ENCODE results near the gene CCNK. TPM values are rescaled to one million over a fixed set of nuclear protein-coding genes. Genes with fewer than 3 reads are reported as not detected.
A peak's percentile ranks its signal among the peaks of the same experiment; 100 is the strongest.

CCNK gene
- total and polyA plus RNA-seq, 2 of the 13 experiments (the other 11 are each of a cell fraction or from before 2014, with no cell fraction given): 4.9 to 9.7 TPM

DNA sequence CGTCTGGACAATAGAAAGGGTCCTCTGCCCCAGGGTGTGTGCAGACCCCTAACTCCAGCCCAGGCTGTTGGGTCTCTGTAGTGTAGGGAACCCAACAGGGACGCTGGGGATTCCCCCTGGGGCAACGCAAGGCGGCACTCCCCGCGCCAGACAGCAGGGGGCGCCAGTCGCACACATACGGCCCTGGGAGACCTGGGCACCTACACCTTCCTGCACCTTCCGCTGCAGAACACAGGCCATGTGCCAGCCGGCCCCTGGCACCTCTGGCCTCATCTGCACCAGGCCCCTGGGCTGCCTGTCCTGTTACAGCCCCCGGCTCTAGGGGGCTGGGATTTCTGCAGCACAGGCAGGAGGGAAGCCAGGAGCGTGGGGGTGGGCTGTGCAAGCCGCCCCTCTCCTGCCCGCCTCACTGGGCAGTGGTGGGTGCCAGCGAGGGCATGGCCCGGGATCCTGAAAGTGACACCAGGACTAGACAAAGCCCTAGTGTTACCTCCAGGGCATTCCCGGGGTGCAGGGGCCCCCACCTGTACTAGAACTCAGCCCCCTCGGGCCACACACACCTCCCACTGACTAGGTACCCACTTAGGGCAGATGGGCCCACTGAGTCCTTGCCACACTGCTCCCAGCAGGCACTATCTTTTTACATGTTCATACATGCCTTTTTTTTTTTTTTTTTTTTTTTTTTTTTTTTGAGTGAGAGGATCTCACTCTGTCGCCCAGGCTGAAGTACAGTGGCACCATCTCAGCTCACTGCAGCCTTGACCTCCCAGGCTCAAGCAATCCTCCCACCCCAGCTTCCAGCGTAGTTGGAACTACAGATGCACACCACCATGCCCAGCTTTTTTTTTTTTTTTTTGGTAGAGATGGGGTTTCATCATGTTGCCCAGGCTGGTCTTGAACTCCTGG is 37.5 kb downstream of the CCNK start (continued):
- TF ChIP-seq, protein P1, sequence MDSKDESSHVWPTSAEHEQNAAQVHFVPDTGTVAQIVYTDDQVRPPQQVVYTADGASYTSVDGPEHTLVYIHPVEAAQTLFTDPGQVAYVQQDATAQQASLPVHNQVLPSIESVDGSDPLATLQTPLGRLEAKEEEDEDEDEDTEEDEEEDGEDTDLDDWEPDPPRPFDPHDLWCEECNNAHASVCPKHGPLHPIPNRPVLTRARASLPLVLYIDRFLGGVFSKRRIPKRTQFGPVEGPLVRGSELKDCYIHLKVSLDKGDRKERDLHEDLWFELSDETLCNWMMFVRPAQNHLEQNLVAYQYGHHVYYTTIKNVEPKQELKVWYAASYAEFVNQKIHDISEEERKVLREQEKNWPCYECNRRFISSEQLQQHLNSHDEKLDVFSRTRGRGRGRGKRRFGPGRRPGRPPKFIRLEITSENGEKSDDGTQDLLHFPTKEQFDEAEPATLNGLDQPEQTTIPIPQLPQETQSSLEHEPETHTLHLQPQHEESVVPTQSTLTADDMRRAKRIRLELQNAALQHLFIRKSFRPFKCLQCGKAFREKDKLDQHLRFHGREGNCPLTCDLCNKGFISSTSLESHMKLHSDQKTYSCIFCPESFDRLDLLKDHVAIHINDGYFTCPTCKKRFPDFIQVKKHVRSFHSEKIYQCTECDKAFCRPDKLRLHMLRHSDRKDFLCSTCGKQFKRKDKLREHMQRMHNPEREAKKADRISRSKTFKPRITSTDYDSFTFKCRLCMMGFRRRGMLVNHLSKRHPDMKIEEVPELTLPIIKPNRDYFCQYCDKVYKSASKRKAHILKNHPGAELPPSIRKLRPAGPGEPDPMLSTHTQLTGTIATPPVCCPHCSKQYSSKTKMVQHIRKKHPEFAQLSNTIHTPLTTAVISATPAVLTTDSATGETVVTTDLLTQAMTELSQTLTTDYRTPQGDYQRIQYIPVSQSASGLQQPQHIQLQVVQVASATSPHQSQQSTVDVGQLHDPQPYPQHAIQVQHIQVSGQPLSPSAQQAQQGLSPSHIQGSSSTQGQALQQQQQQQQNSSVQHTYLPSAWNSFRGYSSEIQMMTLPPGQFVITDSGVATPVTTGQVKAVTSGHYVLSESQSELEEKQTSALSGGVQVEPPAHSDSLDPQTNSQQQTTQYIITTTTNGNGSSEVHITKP (CRISPR knock-in tag; IDR thresholded peaks at IDR 0.05; ENCODE audit: low read depth): peak; percentile 40; the same call in 1 of the 2 replicates
- TF ChIP-seq MAZ (IDR thresholded peaks at IDR 0.05; ENCODE audit: borderline replicate concordance, low read depth, low read length) (no peak), MAZ (CRISPR knock-in tag; IDR thresholded peaks at IDR 0.05; ENCODE audit: low read depth) (peak; percentile 65; the same call in 1 of the 2 replicates), GMEB1 (CRISPR knock-in tag; IDR thresholded peaks at IDR 0.05; ENCODE audit: borderline replicate concordance) (no peak), ZNF615 (CRISPR knock-in tag; IDR thresholded peaks at IDR 0.05; ENCODE audit: borderline replicate concordance) (no peak), ZBTB43 (CRISPR knock-in tag; conservative IDR thresholded peaks at IDR 0.05) (no peak), ZSCAN31 (CRISPR knock-in tag; IDR thresholded peaks at IDR 0.05; ENCODE audit: low read depth) (no peak), ZBTB38 (CRISPR knock-in tag; IDR thresholded peaks at IDR 0.05) (0 out of 2 replicates have a peak, but pooled peaks have one; percentile 30), SMC3 (IDR thresholded peaks at IDR 0.05; ENCODE audit: low read length) (peak; percentile 55; the same call in 1 of the 2 replicates), RXRB (CRISPR knock-in tag; IDR thresholded peaks at IDR 0.05; ENCODE audit: borderline replicate concordance) (0 out of 2 replicates have a peak, but pooled peaks have one; percentile 32), SOX6 (IDR thresholded peaks at IDR 0.05) (no peak), SOX6 (CRISPR knock-in tag; IDR thresholded peaks at IDR 0.05) (no peak), HOXA9 (CRISPR knock-in tag; IDR thresholded peaks at IDR 0.05; ENCODE audit: borderline replicate concordance) (no peak), ZNF251 (CRISPR knock-in tag; IDR thresholded peaks at IDR 0.05) (no peak), TBX2 (CRISPR knock-in tag; IDR thresholded peaks at IDR 0.05; ENCODE audit: borderline replicate concordance) (no peak; the same call in 1 of the 2 replicates), ELF3 (CRISPR knock-in tag; IDR thresholded peaks at IDR 0.05) (0 out of 2 replicates have a peak, but pooled peaks have one; percentile 31), CTCF (CRISPR knock-in tag; IDR thresholded peaks at IDR 0.05) (peak; percentile 98), ZNF30 (CRISPR knock-in tag; IDR thresholded peaks at IDR 0.05) (no peak)

Measured in HepG2 (cell line).